CD4-positive, alpha-beta T cell treated with Interleukin-1 beta for 1 hour (primary cell): ENCODE results near the gene FKBP3.
A peak's percentile ranks its signal among the peaks of the same experiment; 100 is the strongest.
"Not testable (repeated sequence)": the region's sequence is repeated elsewhere in the genome, so short reads cannot be mapped to it uniquely, and the experiment has no call there.

Experiments used
- DNase-seq, 2 donors: peaks; one replicate each; pipeline ENCODE4 v3.0.0-alpha.2; 2020 to 2022

The FKBP3 gene

GRCh38 chr14:45134051-45134958, at the start of gene FKBP3:
Gene FKBP3, minus strand, starts transcription at chr14:45134481. Its CDS starts 25 bp downstream, at chr14:45134456.
- DNase-seq = peak; percentile 98

GRCh38 chr14:45181806-45182205, 47.5 kb upstream of the FKBP3 start:
- DNase-seq = no peak

- DNase-seq = no peak
Measured at GRCh38 chr14:45181329-45181728, 47.0 kb upstream of the FKBP3 start.

GRCh38 chr14:45177076-45177475, 42.8 kb upstream of the FKBP3 start:
- DNase-seq = no peak

GRCh38 chr14:45169906-45170305, 35.6 kb upstream of the FKBP3 start:
- no peak for DNase-seq

- no peak for DNase-seq
Measured at GRCh38 chr14:45156067-45156466, 21.8 kb upstream of the FKBP3 start.

GRCh38 chr14:45150386-45150890, 16.2 kb upstream of the FKBP3 start:
- no peak for DNase-seq

GRCh38 chr14:45149602-45150001, 15.3 kb upstream of the FKBP3 start:
- DNase-seq = no peak

GRCh38 chr14:45145214-45145613, 10.9 kb upstream of the FKBP3 start:
- no peak for DNase-seq

- no peak for DNase-seq
Measured at GRCh38 chr14:45144658-45145057, 10.4 kb upstream of the FKBP3 start.

GRCh38 chr14:45142083-45142482, 7.8 kb upstream of the FKBP3 start:
- not testable (repeated sequence) for DNase-seq

- no peak for DNase-seq
Measured at GRCh38 chr14:45140661-45141187, 6.4 kb upstream of the FKBP3 start.

- no peak for DNase-seq
Measured at GRCh38 chr14:45136399-45136798, 2.1 kb upstream of the FKBP3 start.

GRCh38 chr14:45135659-45136395, 1.5 kb upstream of the FKBP3 start, which contains the start of gene FANCM:
Gene FANCM, plus strand, starts transcription at chr14:45135930. Its CDS starts 102 bp downstream, at chr14:45136032.
- peak; percentile 88 to 93 for DNase-seq

- no peak for DNase-seq
Measured at GRCh38 chr14:45135156-45135555, 875 bp upstream of the FKBP3 start.

GRCh38 chr14:45133683-45134050, 614 bp downstream of the FKBP3 start:
- no peak for DNase-seq

- DNase-seq = no peak
Measured at GRCh38 chr14:45128963-45129629, 5.2 kb downstream of the FKBP3 start.

GRCh38 chr14:45125754-45126153, 8.5 kb downstream of the FKBP3 start:
- no peak for DNase-seq

GRCh38 chr14:45123271-45123670, 11.0 kb downstream of the FKBP3 start:
- DNase-seq = no peak

- no peak for DNase-seq
Measured at GRCh38 chr14:45120096-45120495, 14.2 kb downstream of the FKBP3 start.

- no peak for DNase-seq
Measured at GRCh38 chr14:45118594-45118993, 15.7 kb downstream of the FKBP3 start.

- no peak for DNase-seq
Measured at GRCh38 chr14:45114327-45114726, 20.0 kb downstream of the FKBP3 start.
